ENCODE data around the gene CDC42EP1.

DNA sequence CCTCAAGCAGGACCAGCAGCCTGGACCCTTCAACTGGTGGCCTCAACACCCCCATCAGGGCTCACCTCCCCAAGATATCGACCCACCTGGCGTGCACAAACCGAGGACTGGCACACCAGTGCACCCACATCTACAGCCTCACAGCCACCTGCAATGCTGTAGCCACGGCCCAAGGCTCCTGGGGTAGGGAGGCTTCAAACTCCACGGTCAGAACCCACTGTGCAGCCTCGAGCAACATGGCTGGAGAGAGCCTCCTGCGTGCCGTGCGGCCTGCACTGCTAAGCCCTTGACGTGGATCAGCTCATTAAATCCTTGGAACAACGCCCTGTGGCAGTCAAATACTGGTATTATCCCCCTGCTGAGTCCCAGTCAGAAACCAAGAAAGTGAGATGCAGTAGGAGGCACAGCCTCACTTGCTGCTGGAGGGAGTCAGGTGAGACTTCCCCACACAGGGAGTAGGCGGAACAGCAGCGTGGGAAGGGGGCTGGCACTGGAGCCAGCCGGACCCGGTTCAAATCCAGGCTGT lies 45.7 kb upstream of the CDC42EP1 start:
- TF ChIP-seq, protein P1, sequence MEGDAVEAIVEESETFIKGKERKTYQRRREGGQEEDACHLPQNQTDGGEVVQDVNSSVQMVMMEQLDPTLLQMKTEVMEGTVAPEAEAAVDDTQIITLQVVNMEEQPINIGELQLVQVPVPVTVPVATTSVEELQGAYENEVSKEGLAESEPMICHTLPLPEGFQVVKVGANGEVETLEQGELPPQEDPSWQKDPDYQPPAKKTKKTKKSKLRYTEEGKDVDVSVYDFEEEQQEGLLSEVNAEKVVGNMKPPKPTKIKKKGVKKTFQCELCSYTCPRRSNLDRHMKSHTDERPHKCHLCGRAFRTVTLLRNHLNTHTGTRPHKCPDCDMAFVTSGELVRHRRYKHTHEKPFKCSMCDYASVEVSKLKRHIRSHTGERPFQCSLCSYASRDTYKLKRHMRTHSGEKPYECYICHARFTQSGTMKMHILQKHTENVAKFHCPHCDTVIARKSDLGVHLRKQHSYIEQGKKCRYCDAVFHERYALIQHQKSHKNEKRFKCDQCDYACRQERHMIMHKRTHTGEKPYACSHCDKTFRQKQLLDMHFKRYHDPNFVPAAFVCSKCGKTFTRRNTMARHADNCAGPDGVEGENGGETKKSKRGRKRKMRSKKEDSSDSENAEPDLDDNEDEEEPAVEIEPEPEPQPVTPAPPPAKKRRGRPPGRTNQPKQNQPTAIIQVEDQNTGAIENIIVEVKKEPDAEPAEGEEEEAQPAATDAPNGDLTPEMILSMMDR (conservative IDR thresholded peaks at IDR 0.05; ENCODE audit: low read depth in 2 of 2) = no peak
- TF ChIP-seq, protein P2, sequence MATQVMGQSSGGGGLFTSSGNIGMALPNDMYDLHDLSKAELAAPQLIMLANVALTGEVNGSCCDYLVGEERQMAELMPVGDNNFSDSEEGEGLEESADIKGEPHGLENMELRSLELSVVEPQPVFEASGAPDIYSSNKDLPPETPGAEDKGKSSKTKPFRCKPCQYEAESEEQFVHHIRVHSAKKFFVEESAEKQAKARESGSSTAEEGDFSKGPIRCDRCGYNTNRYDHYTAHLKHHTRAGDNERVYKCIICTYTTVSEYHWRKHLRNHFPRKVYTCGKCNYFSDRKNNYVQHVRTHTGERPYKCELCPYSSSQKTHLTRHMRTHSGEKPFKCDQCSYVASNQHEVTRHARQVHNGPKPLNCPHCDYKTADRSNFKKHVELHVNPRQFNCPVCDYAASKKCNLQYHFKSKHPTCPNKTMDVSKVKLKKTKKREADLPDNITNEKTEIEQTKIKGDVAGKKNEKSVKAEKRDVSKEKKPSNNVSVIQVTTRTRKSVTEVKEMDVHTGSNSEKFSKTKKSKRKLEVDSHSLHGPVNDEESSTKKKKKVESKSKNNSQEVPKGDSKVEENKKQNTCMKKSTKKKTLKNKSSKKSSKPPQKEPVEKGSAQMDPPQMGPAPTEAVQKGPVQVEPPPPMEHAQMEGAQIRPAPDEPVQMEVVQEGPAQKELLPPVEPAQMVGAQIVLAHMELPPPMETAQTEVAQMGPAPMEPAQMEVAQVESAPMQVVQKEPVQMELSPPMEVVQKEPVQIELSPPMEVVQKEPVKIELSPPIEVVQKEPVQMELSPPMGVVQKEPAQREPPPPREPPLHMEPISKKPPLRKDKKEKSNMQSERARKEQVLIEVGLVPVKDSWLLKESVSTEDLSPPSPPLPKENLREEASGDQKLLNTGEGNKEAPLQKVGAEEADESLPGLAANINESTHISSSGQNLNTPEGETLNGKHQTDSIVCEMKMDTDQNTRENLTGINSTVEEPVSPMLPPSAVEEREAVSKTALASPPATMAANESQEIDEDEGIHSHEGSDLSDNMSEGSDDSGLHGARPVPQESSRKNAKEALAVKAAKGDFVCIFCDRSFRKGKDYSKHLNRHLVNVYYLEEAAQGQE (IDR thresholded peaks at IDR 0.05; ENCODE audit: unreplicated experiment) = no peak
- TF ChIP-seq EZH2phosphoT487 (IDR thresholded peaks at IDR 0.05; ENCODE audit: unreplicated experiment) (no peak), POLR2AphosphoS5 (IDR thresholded peaks at IDR 0.05; ENCODE audit: low read depth) (no peak), EZH2 (IDR thresholded peaks at IDR 0.05; ENCODE audit: low read depth, unreplicated experiment) (no peak), JUNB (IDR thresholded peaks at IDR 0.05; ENCODE audit: unreplicated experiment) (no peak), STAT1 (IDR thresholded peaks at IDR 0.05; ENCODE audit: unreplicated experiment) (no peak)
- TF ChIP-seq, protein P3, sequence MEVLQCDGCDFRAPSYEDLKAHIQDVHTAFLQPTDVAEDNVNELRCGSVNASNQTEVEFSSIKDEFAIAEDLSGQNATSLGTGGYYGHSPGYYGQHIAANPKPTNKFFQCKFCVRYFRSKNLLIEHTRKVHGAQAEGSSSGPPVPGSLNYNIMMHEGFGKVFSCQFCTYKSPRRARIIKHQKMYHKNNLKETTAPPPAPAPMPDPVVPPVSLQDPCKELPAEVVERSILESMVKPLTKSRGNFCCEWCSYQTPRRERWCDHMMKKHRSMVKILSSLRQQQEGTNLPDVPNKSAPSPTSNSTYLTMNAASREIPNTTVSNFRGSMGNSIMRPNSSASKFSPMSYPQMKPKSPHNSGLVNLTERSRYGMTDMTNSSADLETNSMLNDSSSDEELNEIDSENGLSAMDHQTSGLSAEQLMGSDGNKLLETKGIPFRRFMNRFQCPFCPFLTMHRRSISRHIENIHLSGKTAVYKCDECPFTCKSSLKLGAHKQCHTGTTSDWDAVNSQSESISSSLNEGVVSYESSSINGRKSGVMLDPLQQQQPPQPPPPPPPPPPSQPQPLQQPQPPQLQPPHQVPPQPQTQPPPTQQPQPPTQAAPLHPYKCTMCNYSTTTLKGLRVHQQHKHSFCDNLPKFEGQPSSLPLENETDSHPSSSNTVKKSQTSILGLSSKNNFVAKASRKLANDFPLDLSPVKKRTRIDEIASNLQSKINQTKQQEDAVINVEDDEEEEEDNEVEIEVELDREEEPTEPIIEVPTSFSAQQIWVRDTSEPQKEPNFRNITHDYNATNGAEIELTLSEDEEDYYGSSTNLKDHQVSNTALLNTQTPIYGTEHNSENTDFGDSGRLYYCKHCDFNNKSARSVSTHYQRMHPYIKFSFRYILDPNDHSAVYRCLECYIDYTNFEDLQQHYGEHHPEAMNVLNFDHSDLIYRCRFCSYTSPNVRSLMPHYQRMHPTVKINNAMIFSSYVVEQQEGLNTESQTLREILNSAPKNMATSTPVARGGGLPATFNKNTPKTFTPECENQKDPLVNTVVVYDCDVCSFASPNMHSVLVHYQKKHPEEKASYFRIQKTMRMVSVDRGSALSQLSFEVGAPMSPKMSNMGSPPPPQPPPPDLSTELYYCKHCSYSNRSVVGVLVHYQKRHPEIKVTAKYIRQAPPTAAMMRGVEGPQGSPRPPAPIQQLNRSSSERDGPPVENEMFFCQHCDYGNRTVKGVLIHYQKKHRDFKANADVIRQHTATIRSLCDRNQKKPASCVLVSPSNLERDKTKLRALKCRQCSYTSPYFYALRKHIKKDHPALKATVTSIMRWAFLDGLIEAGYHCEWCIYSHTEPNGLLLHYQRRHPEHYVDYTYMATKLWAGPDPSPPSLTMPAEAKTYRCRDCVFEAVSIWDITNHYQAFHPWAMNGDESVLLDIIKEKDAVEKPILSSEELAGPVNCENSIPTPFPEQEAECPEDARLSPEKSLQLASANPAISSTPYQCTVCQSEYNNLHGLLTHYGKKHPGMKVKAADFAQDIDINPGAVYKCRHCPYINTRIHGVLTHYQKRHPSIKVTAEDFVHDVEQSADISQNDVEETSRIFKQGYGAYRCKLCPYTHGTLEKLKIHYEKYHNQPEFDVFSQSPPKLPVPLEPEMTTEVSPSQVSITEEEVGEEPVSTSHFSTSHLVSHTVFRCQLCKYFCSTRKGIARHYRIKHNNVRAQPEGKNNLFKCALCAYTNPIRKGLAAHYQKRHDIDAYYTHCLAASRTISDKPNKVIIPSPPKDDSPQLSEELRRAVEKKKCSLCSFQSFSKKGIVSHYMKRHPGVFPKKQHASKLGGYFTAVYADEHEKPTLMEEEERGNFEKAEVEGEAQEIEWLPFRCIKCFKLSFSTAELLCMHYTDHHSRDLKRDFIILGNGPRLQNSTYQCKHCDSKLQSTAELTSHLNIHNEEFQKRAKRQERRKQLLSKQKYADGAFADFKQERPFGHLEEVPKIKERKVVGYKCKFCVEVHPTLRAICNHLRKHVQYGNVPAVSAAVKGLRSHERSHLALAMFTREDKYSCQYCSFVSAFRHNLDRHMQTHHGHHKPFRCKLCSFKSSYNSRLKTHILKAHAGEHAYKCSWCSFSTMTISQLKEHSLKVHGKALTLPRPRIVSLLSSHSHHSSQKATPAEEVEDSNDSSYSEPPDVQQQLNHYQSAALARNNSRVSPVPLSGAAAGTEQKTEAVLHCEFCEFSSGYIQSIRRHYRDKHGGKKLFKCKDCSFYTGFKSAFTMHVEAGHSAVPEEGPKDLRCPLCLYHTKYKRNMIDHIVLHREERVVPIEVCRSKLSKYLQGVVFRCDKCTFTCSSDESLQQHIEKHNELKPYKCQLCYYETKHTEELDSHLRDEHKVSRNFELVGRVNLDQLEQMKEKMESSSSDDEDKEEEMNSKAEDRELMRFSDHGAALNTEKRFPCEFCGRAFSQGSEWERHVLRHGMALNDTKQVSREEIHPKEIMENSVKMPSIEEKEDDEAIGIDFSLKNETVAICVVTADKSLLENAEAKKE (CRISPR knock-in tag; IDR thresholded peaks at IDR 0.05) = no peak
